ENCODE results near the gene TRMT1. TPM values are rescaled to one million over a fixed set of nuclear protein-coding genes. Genes with fewer than 3 reads are reported as not detected.
"Not testable (repeated sequence)": the region's sequence is repeated elsewhere in the genome, so short reads cannot be mapped to it uniquely, and the experiment has no call there.

Gene TRMT1
- 69.4 and 74.7 TPM in 2 replicates for total RNA-seq

GRCh38 chr19:13116282-13117175 lies at the start of gene TRMT1:
Gene TRMT1 (minus strand): TSS chr19:13116740. CDS start chr19:13116399, 341 bp downstream.
- peak within 1 kb of the TSS; percentile 82 for H3K4me3 ChIP-seq (ENCODE audit: low read depth, low read length)
- no peaks in the 10 kb centered on the region for H3K27me3 ChIP-seq (ENCODE audit: control insufficient read depth, insufficient read depth, low read length)
- peak; percentile 72 for DNase-seq (ENCODE audit: low read depth)
- TF ChIP-seq CTCF (IDR thresholded peaks at IDR 0.05; ENCODE audit: insufficient read depth, low read length, poor library complexity, severe bottlenecking), result no peak
- H3K36me3 ChIP-seq (ENCODE audit: control insufficient read depth, insufficient read depth, low read length), result no peaks in the 10 kb centered on the region

- DNase-seq (ENCODE audit: low read depth); H3K4me3 ChIP-seq (ENCODE audit: low read depth, low read length); H3K36me3 ChIP-seq (ENCODE audit: control insufficient read depth, insufficient read depth, low read length); H3K27me3 ChIP-seq (ENCODE audit: control insufficient read depth, insufficient read depth, low read length): not testable (repeated sequence)
These were observed 49.6 kb upstream of the TRMT1 start for GRCh38 chr19:13166151-13166550.

- no peak for TF ChIP-seq CTCF (IDR thresholded peaks at IDR 0.05; ENCODE audit: insufficient read depth, low read length, poor library complexity, severe bottlenecking)
- H3K4me3 ChIP-seq (ENCODE audit: low read depth, low read length), result no peak overlapping the region
- H3K36me3 ChIP-seq (ENCODE audit: control insufficient read depth, insufficient read depth, low read length), result no peaks in the 10 kb centered on the region
- no peak for DNase-seq (ENCODE audit: low read depth)
- no peaks in the 10 kb centered on the region for H3K27me3 ChIP-seq (ENCODE audit: control insufficient read depth, insufficient read depth, low read length)
These were observed 48.8 kb upstream of the TRMT1 start for GRCh38 chr19:13165162-13165997.

- TF ChIP-seq CTCF (IDR thresholded peaks at IDR 0.05; ENCODE audit: insufficient read depth, low read length, poor library complexity, severe bottlenecking), result no peak
- no peaks in the 10 kb centered on the region for H3K27me3 ChIP-seq (ENCODE audit: control insufficient read depth, insufficient read depth, low read length)
- no peak for DNase-seq (ENCODE audit: low read depth)
- H3K36me3 ChIP-seq (ENCODE audit: control insufficient read depth, insufficient read depth, low read length), result no peaks in the 10 kb centered on the region
- peak overlapping the region; percentile 13 for H3K4me3 ChIP-seq (ENCODE audit: low read depth, low read length)
These were observed 48.0 kb upstream of the TRMT1 start for GRCh38 chr19:13164343-13165161.

- Histone ChIP-seq H3K36me3 (ENCODE audit: control insufficient read depth, insufficient read depth, low read length) (no peaks in the 10 kb centered on the region), H3K27me3 (ENCODE audit: control insufficient read depth, insufficient read depth, low read length) (no peaks in the 10 kb centered on the region), H3K4me3 (ENCODE audit: low read depth, low read length) (peak overlapping the region; percentile 13)
- no peak for TF ChIP-seq CTCF (IDR thresholded peaks at IDR 0.05; ENCODE audit: insufficient read depth, low read length, poor library complexity, severe bottlenecking)
- no peak for DNase-seq (ENCODE audit: low read depth)
These were observed 47.2 kb upstream of the TRMT1 start for GRCh38 chr19:13163609-13164342.

Measured in kidney epithelial cell (primary cell).